ENCODE measurements around the gene COL4A1.

COL4A1 gene

GRCh38 chr13:110290153-110290552 lies 16.8 kb downstream of the COL4A1 start:
- no peak for DNase-seq

GRCh38 chr13:110289661-110290060 lies 17.3 kb downstream of the COL4A1 start:
- DNase-seq, result no peak

GRCh38 chr13:110289174-110289573 lies 17.8 kb downstream of the COL4A1 start:
- DNase-seq, result no peak

- DNase-seq, result no peak
Observed at GRCh38 chr13:110286833-110287819, 19.8 kb downstream of the COL4A1 start.

- no peak for DNase-seq
Observed at GRCh38 chr13:110285991-110286832, 20.7 kb downstream of the COL4A1 start.

- DNase-seq, result no peak
Observed at GRCh38 chr13:110284779-110285484, 22.0 kb downstream of the COL4A1 start.

- no peak for DNase-seq
Observed at GRCh38 chr13:110283736-110284517, 23.0 kb downstream of the COL4A1 start.

- no peak for DNase-seq
Observed at GRCh38 chr13:110282316-110282841, 24.6 kb downstream of the COL4A1 start.

GRCh38 chr13:110281736-110282135 lies 25.2 kb downstream of the COL4A1 start:
- DNase-seq, result no peak

GRCh38 chr13:110280985-110281688 lies 25.8 kb downstream of the COL4A1 start:
- no peak for DNase-seq

GRCh38 chr13:110280231-110280813 lies 26.6 kb downstream of the COL4A1 start:
- no peak for DNase-seq

- no peak for DNase-seq
Observed at GRCh38 chr13:110279684-110280083, 27.3 kb downstream of the COL4A1 start.

GRCh38 chr13:110278859-110279258 lies 28.1 kb downstream of the COL4A1 start:
- no peak for DNase-seq

GRCh38 chr13:110277357-110277975 lies 29.5 kb downstream of the COL4A1 start:
- no peak for DNase-seq

GRCh38 chr13:110276553-110276950 lies 30.4 kb downstream of the COL4A1 start:
- no peak for DNase-seq

GRCh38 chr13:110275931-110276552 lies 30.9 kb downstream of the COL4A1 start:
- no peak for DNase-seq

- DNase-seq, result no peak
Observed at GRCh38 chr13:110274687-110275086, 32.3 kb downstream of the COL4A1 start.

GRCh38 chr13:110273254-110273653 lies 33.7 kb downstream of the COL4A1 start:
- no peak for DNase-seq

GRCh38 chr13:110272651-110273050 lies 34.3 kb downstream of the COL4A1 start:
- no peak for DNase-seq

GRCh38 chr13:110272227-110272626 lies 34.7 kb downstream of the COL4A1 start:
- no peak for DNase-seq

Data from 8988T (cell line).